ENCODE data around the gene POU2F2.

The POU2F2 gene

DNA sequence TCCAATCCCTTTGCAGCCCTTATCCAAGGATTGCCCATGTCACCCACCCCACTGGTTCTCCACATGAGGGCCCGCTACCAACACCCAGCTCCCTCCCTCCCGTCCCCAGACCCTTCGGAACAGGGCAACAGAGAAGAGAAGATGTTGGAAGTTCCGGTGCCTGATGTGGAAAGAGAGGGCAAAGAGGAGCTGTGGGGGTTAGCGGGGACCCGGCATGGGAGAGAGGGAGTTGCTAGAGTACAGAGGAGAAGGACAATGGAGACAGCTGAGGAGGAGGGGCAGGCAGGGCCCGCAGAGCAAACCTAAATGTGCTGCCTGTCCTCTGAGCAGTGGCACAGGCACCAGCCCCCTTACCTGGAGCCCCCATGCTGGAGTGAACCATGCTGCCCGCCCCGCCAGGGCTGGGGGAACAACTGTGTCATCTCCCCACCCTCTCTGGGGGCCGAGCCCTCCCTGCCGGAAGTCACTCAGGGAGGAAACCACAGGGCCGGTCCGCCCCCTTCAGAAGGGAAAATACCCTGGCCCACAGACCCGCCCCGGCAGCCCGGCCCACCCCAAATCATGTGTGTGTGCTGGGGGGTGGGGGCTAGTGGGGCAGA, at the start of gene POU2F2:
Gene POU2F2, minus strand, starts transcription at position 417 of the 599 bp plus-strand sequence. Its CDS starts 35 bp downstream, at position 382.
- peak in 40 of 42 donors; percentile 4 to 65 (median 42) for DNase-seq
- intact Hi-C loops (cut with DNase I): loop anchor here (5.0 kb wide), 1 partner anchor 50 kb away; no protein-coding TSS in a partner anchor

DNA sequence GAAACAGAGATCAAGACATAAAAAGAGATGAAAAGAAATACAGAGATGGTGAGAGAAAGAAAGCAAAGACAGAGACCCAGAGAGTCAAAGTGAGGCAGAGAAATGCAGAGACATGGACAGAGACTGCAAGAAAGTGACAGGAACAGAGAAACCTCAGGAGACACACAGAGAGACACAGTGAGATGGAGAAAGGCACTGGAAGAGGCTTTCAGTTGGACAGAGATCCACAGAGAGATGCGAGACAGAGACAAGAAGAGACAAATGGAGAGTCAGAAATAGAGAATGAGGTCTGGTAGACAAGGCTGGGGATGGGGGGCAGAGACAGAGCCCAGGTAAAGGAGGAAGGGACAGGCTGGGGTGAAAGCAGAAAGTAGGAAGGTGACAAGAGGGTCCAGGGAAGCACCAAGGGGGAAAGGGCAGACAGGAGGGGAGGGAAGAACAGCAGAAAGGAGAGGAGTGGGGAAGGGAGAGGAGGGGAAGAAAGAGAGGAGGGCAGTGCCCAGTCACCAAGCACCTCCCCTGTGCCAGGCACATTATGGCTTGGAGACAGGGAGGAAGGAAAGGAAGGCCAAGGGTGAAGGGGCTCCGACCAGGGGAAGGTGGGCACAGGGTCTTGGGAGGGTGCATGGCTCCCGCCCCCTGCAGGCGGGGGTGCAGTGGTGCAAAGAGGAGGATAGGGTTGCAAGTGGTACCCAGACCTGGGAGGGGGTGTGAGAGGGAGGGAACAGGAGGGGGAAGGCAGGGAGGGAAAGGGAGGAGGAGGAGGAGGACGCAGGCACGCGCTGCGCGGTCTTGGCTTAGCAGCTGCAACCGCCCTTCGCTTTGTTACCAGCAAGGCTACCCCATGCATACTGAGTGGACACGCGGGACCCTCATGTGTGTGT, 46.8 kb upstream of the POU2F2 start:
- intact Hi-C loops (cut with DNase I): no loop called here
- DNase-seq: no peak

DNA sequence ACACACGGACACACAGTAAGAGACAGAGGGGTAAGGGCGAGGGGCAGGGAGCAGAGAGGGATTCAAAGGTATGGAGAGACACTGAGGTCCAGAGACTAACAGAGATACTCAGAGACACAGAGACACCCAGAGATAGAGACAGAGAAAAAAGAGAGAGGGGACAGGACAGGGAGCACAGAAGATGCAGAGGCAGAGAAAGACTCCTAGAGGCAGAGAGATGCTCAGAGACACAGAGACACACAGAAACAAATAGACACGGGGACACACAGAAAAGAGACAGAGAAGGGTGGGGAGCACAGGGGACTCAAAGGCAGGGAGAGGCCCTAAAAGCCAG, 45.4 kb upstream of the POU2F2 start:
- intact Hi-C loops (cut with DNase I): no loop called here
- no peak for DNase-seq

DNA sequence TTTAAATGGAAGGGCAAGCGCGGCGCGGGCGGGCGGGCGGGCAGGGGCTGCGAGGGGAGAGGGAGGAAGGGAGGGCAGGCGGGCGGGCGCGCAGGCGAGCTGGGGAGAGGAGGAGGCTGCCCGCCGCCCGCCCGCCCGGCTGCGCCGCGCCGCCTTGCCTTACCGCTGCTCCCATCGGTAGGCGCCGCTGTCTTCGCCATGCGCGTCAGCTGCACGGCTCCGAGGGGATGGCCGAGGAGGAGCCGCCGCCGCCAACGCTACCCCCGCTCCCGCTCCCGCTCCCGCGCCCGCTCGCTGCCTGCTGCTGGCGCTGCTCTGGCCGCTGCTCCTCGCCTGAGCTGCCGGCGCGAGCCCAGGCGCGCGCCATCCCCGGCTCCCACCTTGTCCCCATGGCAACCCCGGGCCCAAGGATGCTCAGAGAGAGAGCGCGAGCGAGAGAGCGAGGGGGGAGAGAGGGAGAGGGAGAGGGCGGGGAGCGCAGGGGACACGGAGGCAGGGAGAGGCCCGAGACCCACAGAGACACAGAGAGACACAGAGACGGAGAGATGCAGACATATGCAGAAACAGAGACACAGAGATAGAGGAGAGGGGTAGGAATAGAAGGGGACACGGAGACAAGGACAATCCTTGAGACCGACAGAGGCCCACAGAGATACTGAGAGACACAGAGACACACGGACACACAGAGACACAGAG, 44.9 kb upstream of the POU2F2 start:
- peak; percentile 40 to 93 (median 84) for DNase-seq
- intact Hi-C loops (cut with DNase I): no loop called here

DNA sequence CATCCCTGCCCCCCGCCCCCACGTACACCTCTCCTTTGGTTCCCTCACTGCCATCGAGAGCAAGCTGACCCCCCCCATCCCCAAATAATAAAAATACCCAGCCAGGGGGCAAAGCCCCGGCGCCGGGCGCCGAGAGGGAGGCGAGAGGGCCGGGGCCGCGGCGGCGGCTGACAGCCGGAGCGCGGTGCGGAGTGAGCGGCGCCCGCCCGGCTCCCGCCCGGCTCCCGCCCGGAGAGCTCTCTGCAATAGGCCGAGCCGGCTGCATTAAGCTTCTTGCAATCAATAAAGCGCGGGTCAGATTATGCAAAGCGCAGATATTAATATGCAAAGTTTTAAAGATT, 44.4 kb upstream of the POU2F2 start:
- intact Hi-C loops (cut with DNase I): no loop called here
- peak in 9 of 42 donors; percentile 14 to 48 (median 18) for DNase-seq

DNA sequence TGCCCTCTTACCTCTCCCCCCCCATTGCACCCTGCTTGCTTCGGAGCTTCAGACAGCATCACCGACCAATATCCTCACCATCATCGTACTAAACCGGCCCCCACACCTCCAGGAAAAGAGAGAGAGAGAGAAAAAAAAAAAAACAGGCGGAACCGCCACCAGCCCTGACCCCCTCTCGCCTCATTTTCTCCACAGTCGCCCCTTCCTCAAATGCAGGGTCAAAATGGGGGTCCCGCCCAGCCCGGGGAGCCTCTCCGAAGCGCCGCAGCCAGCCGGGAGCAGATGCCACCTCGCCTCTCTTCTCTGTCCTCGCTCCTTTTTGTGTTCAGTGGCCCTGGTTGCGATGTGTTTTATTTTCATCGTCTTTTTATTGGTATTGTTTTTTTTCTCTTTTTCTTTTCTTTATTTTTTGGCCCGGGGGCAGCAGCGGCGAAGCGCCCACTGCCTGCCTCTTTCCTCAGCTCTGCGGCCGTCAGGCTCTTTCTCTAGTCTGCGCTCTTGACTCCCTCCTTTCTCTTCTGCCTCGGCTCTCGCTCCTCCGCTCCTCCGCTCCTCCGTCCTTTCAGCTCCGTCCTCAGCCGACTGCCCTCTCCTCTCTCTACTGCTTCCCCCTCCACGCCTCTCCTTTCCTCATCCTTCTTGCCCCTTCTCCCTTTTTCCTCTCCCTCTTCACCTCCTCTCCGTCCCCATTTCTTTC, 43.9 kb upstream of the POU2F2 start:
- intact Hi-C loops (cut with DNase I): no loop called here
- DNase-seq: peak in 38 of 42 donors; percentile 13 to 71 (median 43)

DNA sequence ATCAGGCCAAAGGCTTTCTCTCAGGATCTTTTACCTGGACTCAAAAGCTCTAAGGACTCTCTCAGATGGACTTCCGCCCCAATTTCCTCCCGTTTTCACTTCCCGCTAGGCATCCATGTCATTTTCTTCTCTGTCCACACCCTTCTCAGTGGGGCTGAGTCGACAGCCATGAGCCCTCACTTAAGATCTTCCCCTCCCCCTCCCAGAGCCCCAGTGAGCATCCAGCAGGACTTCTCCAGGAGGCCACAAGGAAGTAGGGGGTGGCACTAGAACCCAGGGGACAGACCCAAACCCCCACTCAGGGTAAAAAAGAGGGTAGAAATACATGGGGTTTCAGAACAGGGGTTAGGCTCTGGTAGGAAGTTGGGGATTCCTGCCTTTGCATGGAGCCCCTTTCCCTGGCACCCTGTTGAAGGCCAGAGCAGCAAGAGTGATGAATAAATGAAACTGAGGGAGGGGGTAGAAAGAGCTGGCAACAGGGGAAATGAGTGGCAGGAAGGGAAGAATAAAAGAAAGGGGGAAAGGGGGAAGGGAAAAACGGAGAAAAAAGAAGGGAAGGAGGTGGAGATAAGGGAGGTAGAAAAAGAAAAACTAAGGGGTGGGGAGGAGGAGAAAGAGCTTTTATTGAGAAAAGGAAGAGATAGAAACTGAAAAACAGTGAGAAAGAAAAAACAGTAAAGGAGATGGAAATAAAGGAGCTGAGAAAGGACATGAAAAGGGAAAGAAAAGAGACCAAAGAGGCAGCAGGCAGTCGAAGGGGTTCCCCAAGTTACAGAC, 42.9 kb upstream of the POU2F2 start:
- intact Hi-C loops (cut with DNase I): no loop called here
- no peak for DNase-seq

DNA sequence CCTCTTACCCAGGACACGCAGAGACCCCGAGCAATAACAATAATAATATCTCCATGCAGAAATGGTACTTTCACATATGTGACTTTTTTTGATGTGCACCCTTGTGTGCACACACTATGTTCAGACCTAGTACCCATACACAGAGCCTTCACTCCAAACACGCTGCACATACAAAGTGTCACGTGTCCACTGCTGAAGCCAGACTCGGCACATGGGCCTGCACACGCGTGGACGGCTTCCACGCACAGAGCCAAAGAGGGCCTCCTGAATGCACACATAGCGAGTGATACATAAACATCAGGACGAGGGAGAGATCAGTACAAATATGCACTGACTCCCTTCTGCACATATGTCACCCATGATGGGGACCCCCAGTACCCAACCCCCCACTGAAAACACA, 41.9 kb upstream of the POU2F2 start:
- DNase-seq: no peak
- intact Hi-C loops (cut with DNase I): no loop called here

DNA sequence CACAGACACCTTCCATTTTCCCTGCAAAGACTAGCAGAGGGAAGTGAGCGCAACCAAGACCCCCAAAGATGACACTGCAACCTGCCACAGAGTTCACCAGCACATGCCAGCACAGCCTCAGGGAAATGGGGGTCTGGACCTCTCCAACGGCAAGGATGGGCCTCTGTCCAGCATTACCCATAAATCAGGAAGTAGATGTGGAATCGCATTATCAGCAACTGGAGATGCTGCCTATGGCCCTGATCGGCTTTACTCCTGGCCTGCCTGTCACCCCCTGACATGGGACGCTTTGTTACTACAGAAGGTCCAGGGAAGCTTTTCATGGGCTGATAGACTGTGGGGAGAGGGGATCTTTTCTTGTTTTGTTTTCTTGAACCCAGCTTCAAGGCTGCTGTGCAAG, 41.4 kb upstream of the POU2F2 start:
- intact Hi-C loops (cut with DNase I): no loop called here
- no peak for DNase-seq

DNA sequence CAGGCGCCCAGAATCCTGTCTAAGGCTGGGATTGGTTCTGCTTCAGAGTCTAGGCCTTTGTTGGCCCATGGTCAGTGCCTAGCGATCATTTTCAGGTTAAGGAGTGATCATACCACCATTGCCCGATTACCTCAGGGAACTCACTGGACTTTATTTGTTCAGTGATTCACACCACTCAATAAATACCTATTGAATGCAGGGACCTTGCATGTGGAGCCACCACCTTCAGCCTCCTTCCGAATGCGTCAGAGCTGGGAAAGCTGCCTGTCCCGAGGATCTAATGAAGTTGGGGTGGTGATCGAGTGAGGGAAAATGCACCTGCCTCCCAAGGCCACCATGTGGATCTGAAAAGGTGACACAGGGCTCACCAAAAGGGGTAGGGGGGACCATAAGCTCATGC, 40.0 kb upstream of the POU2F2 start:
- no peak for DNase-seq
- intact Hi-C loops (cut with DNase I): no loop called here

DNA sequence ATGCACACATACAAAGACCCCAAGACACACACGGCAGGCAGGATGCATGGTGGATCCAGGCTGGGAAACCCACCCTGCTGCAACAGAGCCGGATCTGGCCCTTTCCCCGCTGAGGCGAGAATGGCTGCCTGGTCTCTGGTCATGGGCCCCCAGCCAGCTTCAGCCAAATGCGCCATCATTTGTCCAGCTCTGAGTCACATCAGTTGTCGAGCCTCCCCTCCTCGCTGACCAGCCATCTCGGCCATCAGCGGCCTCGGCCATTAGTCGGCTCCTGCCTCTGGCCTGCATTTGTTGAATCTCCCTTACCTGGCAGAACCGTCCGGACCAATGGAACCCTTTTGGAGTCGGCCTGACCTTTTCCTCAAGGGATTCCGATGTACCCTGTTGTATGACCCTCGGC, 38.5 kb upstream of the POU2F2 start:
- intact Hi-C loops (cut with DNase I): no loop called here
- DNase-seq: no peak

DNA sequence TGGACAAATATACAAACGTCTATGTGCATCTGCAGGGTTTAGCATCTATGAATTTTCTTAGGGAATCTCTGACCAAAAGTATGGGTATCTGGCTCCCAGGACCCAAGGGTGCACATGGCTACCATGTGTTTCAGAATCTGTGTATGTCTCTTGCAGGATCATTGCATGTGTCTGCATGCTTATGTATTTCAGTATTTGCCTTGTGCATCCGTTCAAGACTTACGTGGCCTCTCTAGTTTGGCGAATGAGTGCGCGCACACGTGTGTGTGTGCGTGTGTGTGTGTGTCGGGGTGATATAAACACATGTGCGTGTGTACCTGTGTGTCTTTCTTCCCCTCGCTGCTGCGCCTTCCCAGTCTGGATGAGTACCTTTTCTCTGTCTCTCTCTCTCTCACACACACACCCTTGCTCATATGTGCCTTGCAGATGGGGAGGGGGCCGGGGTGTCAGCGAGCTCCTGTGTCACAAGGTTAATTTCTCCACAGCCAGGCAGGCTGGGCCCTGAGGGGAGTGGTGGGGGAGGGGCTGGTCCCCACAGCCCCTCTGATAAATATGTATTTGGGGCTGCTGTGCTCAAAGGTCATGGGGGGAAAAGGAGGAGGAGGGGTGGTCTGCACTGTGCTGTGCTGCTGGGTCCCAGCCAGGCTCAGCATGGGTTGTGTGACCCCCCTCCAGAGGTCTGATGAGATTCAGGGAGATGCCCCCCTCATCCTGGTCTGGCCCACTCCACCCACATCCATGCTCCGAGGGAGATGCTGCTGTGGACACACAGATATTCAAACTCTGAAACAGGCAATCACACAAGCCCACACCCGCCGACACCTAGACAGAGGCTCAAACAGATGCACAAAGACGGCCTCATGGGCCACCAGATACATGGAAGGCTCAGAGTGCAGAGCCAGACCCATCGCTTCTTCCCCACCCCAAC, 37.5 kb upstream of the POU2F2 start:
- no peak for DNase-seq
- intact Hi-C loops (cut with DNase I): no loop called here

DNA sequence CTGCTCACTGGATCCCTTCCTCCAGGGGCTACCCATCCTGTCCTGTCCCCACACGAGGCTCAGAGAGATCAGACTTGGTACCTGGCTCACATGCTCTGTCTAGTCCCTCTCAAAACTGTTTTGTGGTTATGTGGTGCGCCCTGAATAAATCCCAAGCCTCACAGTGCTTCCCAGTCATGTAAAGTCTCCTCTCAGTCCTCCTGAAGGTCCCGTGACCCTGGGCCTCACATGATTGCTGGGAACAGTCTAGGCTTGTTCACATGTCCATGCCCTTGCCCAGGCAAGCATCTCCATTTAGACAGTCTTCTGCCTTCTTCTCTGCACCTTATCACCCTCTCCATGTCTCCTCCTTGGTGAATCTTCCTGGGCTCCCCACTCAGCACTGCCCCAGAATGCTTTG, 36.0 kb upstream of the POU2F2 start:
- intact Hi-C loops (cut with DNase I): no loop called here
- no peak for DNase-seq

DNA sequence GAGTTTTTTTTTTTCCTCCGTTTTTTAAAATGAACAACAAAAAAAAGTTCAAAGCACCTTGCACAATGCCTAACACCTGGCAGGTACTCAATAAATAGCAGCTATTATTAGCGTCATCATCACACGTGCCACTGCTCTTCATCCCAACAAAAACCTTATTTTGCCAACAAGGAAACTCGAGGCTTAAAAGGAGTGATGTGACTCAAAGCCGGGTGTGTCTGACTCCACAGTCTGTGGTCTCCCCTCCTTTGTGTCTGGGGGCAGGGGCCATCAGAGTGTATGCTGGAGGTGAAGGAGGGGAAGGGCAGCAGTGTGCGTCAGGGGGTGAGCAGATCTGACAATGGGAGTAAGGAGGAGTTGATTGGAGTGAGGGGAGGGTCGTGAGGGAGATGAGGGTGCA, 34.1 kb upstream of the POU2F2 start:
- intact Hi-C loops (cut with DNase I): no loop called here
- DNase-seq: no peak

DNA sequence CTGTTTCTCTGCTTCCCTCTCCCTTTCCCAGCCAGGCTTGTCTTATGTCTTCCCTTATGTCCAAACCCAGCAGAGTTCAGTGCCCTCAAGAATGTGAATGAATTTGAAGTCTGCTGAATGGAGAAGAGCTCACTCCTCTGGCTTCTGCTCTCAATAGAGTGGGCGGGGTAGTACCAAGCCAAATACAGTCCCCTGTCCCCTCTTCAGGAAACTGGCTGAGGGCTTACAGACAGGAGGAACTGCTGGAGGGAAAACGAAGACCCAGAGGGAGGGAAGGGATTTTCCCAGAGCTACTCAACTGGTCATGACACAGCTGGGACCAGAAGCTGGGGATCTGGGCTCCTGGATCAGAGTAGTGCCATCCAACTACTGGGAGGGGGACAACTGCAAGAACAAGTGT, 32.9 kb upstream of the POU2F2 start:
- DNase-seq: no peak
- intact Hi-C loops (cut with DNase I): no loop called here

DNA sequence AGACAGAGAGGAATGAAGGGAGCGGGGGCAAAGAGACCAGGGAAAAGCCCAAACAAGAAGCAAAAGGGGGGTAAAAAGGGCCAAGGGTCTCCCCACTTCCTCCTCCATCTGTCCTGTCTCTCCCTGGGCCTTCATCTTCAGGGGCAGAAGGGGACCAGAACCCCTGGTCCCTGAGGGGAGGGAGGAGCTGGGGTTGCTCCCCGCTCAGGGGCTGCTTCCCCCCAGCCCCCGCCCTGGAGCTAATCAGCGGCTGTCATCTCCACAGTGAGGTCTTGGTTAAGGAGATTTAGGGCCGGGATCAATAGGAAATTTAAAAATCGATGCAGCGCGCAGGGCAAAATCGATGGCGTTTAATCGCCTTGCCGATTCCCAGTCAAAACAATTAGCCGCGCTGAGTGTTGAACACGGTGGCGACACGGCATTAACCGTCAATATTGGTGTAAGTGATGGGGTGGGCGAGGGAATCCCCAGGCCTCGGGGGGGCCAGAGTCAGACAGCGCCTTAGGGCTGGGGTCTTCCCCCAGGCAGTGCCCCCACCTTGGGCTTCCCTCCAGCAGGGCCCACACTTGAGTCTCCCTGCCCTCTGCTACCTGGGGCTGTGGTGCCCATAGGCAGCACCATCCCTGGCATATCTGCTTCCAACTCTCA, 29.5 kb upstream of the POU2F2 start:
- intact Hi-C loops (cut with DNase I): no loop called here
- DNase-seq: no peak

DNA sequence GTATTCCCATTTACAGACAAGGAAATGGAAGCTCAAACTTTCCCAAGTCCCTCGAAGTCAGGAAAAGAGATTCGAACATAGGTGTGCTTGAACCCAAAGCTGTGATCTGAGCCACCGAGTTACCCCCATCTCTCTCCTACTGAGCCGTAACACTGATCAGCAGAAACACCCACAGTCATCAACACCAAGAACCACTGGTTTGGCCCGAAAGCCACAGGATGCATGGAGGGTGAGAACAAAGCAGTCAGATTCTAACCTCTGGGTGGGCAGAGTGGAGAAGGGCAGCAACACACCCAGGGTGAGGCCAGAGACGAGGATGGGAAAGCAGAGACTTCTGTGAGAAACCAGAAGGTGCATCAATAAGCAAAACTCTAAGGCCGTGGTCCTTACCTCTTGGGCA, 27.7 kb upstream of the POU2F2 start:
- no peak for DNase-seq
- intact Hi-C loops (cut with DNase I): no loop called here
